ENCODE results near the gene GRM1. TPM values are rescaled to one million over a fixed set of nuclear protein-coding genes. Genes with fewer than 3 reads are reported as not detected.

The GRM1 gene
- total and polyA plus RNA-seq, 2 of the 4 experiments (the other 2 are of a cell fraction) = not detected

DNA sequence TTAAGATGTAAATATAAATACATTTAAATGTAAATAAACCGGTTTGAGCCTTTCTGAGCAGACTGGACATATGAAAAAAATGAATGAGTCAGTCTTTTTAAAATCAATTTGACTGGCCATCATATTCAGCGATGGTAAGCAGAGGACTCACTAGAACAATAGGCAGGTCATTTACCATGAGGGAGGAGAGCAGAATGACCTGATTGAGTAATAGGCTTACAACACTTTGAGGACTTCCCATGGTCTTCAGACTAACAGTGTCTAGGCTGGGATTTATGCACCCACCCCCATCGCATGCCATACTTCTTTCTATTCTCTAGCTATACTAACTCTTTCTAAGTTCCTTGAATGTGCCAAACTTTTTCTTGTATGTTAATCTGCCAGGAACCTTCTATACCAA lies 272.9 kb downstream of the GRM1 start:
- no peak overlapping the region for H2AFZ ChIP-seq (replicated peaks; ENCODE audit: low read length, poor library complexity)
- no peak overlapping the region for H2BK20ac ChIP-seq (ENCODE audit: low read depth, low read length)
- no peak overlapping the region for H3K4me2 ChIP-seq (ENCODE audit: low read depth, low read length)
- POLR2A ChIA-PET (ENCODE audit: unreplicated experiment) = interaction anchor here (0.7 kb wide), 1 partner anchor 353 kb away, joined by 3 read pairs; no protein-coding TSS in a partner anchor
- H3K27me3 ChIP-seq (ENCODE audit: control insufficient read depth, insufficient read depth, low read length) = no peaks in the 10 kb centered on the region
- TF ChIP-seq, protein P1, sequence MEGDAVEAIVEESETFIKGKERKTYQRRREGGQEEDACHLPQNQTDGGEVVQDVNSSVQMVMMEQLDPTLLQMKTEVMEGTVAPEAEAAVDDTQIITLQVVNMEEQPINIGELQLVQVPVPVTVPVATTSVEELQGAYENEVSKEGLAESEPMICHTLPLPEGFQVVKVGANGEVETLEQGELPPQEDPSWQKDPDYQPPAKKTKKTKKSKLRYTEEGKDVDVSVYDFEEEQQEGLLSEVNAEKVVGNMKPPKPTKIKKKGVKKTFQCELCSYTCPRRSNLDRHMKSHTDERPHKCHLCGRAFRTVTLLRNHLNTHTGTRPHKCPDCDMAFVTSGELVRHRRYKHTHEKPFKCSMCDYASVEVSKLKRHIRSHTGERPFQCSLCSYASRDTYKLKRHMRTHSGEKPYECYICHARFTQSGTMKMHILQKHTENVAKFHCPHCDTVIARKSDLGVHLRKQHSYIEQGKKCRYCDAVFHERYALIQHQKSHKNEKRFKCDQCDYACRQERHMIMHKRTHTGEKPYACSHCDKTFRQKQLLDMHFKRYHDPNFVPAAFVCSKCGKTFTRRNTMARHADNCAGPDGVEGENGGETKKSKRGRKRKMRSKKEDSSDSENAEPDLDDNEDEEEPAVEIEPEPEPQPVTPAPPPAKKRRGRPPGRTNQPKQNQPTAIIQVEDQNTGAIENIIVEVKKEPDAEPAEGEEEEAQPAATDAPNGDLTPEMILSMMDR (conservative IDR thresholded peaks at IDR 0.05; ENCODE audit: low read depth, low read length) = no peak
- no peak for TF ChIP-seq CEBPB (IDR thresholded peaks at IDR 0.05; ENCODE audit: low read depth, low read length)
- TF ChIP-seq BHLHE40 (IDR thresholded peaks at IDR 0.05; ENCODE audit: low read depth, low read length) = no peak
- TF ChIP-seq NFE2L2 (IDR thresholded peaks at IDR 0.05; ENCODE audit: low read depth, low read length) = no peak
- TF ChIP-seq MAFK (IDR thresholded peaks at IDR 0.05; ENCODE audit: low read depth, low read length) = no peak
- TF ChIP-seq, protein P2, sequence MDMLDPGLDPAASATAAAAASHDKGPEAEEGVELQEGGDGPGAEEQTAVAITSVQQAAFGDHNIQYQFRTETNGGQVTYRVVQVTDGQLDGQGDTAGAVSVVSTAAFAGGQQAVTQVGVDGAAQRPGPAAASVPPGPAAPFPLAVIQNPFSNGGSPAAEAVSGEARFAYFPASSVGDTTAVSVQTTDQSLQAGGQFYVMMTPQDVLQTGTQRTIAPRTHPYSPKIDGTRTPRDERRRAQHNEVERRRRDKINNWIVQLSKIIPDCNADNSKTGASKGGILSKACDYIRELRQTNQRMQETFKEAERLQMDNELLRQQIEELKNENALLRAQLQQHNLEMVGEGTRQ (IDR thresholded peaks at IDR 0.05; ENCODE audit: low read depth, low read length) = no peak
- no peak for TF ChIP-seq RCOR1 (IDR thresholded peaks at IDR 0.05; ENCODE audit: insufficient replicate concordance, low read length)
- TF ChIP-seq SMC3 (IDR thresholded peaks at IDR 0.05; ENCODE audit: low read depth, low read length) = no peak
- TF ChIP-seq, protein P3, sequence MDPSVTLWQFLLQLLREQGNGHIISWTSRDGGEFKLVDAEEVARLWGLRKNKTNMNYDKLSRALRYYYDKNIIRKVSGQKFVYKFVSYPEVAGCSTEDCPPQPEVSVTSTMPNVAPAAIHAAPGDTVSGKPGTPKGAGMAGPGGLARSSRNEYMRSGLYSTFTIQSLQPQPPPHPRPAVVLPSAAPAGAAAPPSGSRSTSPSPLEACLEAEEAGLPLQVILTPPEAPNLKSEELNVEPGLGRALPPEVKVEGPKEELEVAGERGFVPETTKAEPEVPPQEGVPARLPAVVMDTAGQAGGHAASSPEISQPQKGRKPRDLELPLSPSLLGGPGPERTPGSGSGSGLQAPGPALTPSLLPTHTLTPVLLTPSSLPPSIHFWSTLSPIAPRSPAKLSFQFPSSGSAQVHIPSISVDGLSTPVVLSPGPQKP (IDR thresholded peaks at IDR 0.05; ENCODE audit: borderline replicate concordance, low read depth, low read length) = no peak
- no peak for TF ChIP-seq RFX5 (IDR thresholded peaks at IDR 0.05; ENCODE audit: low read depth, low read length)
- TF ChIP-seq POLR2A (IDR thresholded peaks at IDR 0.05; ENCODE audit: low read depth, low read length) = no peak
- TF ChIP-seq MAZ (IDR thresholded peaks at IDR 0.05; ENCODE audit: borderline replicate concordance, low read depth, low read length) = no peak
- no peak overlapping the region for H3K4me3 ChIP-seq (ENCODE audit: insufficient read depth, low read depth, low read length)
- H4K20me1 ChIP-seq (ENCODE audit: insufficient read depth, low read length) = no peaks in the 10 kb centered on the region
- DNase-seq = no peak
- no TSS peak for BruUV-seq (replicated peaks)
- H3K4ac ChIP-seq (ENCODE audit: low read depth, low read length) = no peak overlapping the region
- H3K79me1 ChIP-seq (ENCODE audit: low read depth in 1 of 2, low read length in 2 of 2) = no peaks in the 10 kb centered on the region
- no peak overlapping the region for H4K91ac ChIP-seq (ENCODE audit: insufficient read depth, low read depth, low read length)
- H3K9me3 ChIP-seq (ENCODE audit: control insufficient read depth, insufficient read depth, low read length) = no peaks in the 10 kb centered on the region
- no peaks in the 10 kb centered on the region for H3K4me1 ChIP-seq (ENCODE audit: control insufficient read depth, insufficient read depth, low read length)
- no peak overlapping the region for H2AK9ac ChIP-seq (replicated peaks; ENCODE audit: low read depth, low read length, poor library complexity)
- CTCF ChIA-PET = no interaction called here
- H4K5ac ChIP-seq (ENCODE audit: low read depth, low read length) = no peak overlapping the region
- H2BK5ac ChIP-seq (ENCODE audit: low read depth, low read length, poor library complexity, severe bottlenecking) = no peak overlapping the region
- H2BK120ac ChIP-seq (ENCODE audit: low read depth, low read length) = no peak overlapping the region
- H3K23ac ChIP-seq (ENCODE audit: low read depth, low read length) = no peak overlapping the region
- intact Hi-C loops (cut with micrococcal nuclease) = no loop called here
- no peak overlapping the region for H3K27ac ChIP-seq (ENCODE audit: insufficient read depth, low read length)
- H3K14ac ChIP-seq (replicated peaks; ENCODE audit: low read depth, low read length) = no peak overlapping the region
- no peaks in the 10 kb centered on the region for H3K36me3 ChIP-seq (ENCODE audit: control insufficient read depth, insufficient read depth, low read length)
- H3K56ac ChIP-seq (ENCODE audit: extremely low read depth, insufficient read depth, low read length) = no peak overlapping the region
- no peak overlapping the region for H2AK5ac ChIP-seq (ENCODE audit: low read depth, low read length)
- ATAC-seq (ENCODE audit: low read depth) = no peak
- no peak overlapping the region for H2BK15ac ChIP-seq (ENCODE audit: low read depth, low read length)
- no peak overlapping the region for H3K18ac ChIP-seq (ENCODE audit: low read depth, low read length)
- dilution Hi-C loops (cut with HindIII; ENCODE audit: low sequenced_read_pairs, unreplicated experiment) = no loop called here
- no peak overlapping the region for H3K9ac ChIP-seq (ENCODE audit: low read depth, low read length)
- no peak overlapping the region for H4K8ac ChIP-seq (ENCODE audit: low read depth in 2 of 2, low read length in 2 of 2)
- in situ Hi-C loops (cut with MboI; ENCODE audit: low sequenced_read_pairs) = no loop called here
- H3K9me1 ChIP-seq (ENCODE audit: insufficient read depth, low read length) = no peaks in the 10 kb centered on the region
- no CpG with 5 or more reads among the region's 3 CpGs for WGBS, 2 experiments (ENCODE audit: extremely low coverage in 2 of 2, insufficient read length in 1 of 2)

All from IMR-90 (cell line).